GM23338 (cell line): Measurements from ENCODE around the gene SLC8A3. TPM values are rescaled to one million over a fixed set of nuclear protein-coding genes. Genes with fewer than 3 reads are reported as not detected.

ENCODE experiments used
- ATAC-seq: fragments of 200-7000 bp; cut with Tn5 transposase; 3 replicates; pipeline ENCODE4 v1.9.1; 2020
- DNase-seq: peaks from one replicate; pipeline ENCODE4 v3.0.0-alpha.2; 2015; ENCODE audit warnings: low spot score
- H2AFZ ChIP-seq: fragments of 200-600 bp; sonication (generic); 2 replicates; pipeline ENCODE4 v1.8.0; 2016; ENCODE audit warnings: antibody characterized with exemption, mild to moderate bottlenecking, moderate library complexity
- H3F3A ChIP-seq: fragments of 200-600 bp; sonication (generic); replicated peaks from 2 replicates; pipeline ENCODE4 v1.8.0; 2017; ENCODE audit warnings: antibody characterized with exemption, mixed run types, low read depth
- H3K27ac ChIP-seq: fragments of 200-600 bp; sonication (generic); 2 replicates; pipeline ENCODE4 v1.6.1; 2016; ENCODE audit warnings: low read depth
- H3K27me3 ChIP-seq: fragments of 200-600 bp; sonication (generic); 2 replicates; pipeline ENCODE4 v1.8.0; 2016; ENCODE audit warnings: mild to moderate bottlenecking, mixed run types, moderate library complexity; ENCODE audit not compliant: insufficient read depth
- H3K36me3 ChIP-seq: fragments of 200-600 bp; sonication (generic); 2 replicates; pipeline ENCODE4 v1.8.0; 2016; ENCODE audit warnings: mild to moderate bottlenecking; ENCODE audit not compliant: insufficient read depth
- H3K4me1 ChIP-seq: fragments of 200-600 bp; sonication (generic); 2 replicates; pipeline ENCODE4 v1.8.0; 2016; ENCODE audit warnings: mild to moderate bottlenecking, moderate library complexity; ENCODE audit not compliant: insufficient read depth
- H3K4me2 ChIP-seq: fragments of 200-600 bp; sonication (generic); 2 replicates; pipeline ENCODE4 v1.7.1; 2017; ENCODE audit warnings: mixed run types
- H3K4me3 ChIP-seq: fragments of 200-600 bp; sonication (generic); 2 replicates; pipeline ENCODE4 v1.6.1; 2016; ENCODE audit warnings: mixed run types
- H3K79me2 ChIP-seq: fragments of 200-600 bp; sonication (generic); replicated peaks from 2 replicates; pipeline ENCODE4 v1.8.0; 2017; ENCODE audit warnings: mild to moderate bottlenecking; ENCODE audit not compliant: insufficient read depth
- H3K9me2 ChIP-seq: fragments of 200-600 bp; sonication (generic); 2 replicates; pipeline ENCODE4 v1.8.0; 2017; ENCODE audit not compliant: insufficient read depth
- H4K20me1 ChIP-seq: fragments of 200-600 bp; sonication (generic); replicated peaks from 2 replicates; pipeline ENCODE4 v1.8.0; 2017; ENCODE audit warnings: mild to moderate bottlenecking; ENCODE audit not compliant: insufficient read depth
- H3K27ac Mint-ChIP-seq: 2 replicates; pipeline ENCODE4 v1.8.0; 2020; ENCODE audit warnings: inconsistent platforms, mild to moderate bottlenecking, moderate library complexity, mixed read lengths
- H3K27me3 Mint-ChIP-seq: 3 replicates; pipeline ENCODE4 v1.8.0; 2022; ENCODE audit warnings: low read depth, mild to moderate bottlenecking, moderate library complexity, mixed read lengths, inconsistent platforms; ENCODE audit not compliant: insufficient read depth, poor library complexity
- H3K36me3 Mint-ChIP-seq: 3 replicates; pipeline ENCODE4 v1.8.0; 2021; ENCODE audit warnings: low read depth, mild to moderate bottlenecking, inconsistent platforms, moderate library complexity, mixed read lengths
- H3K4me1 Mint-ChIP-seq: 3 replicates; pipeline ENCODE4 v1.8.0; 2020; ENCODE audit warnings: mild to moderate bottlenecking, inconsistent platforms, mixed read lengths
- H3K4me3 Mint-ChIP-seq: 3 replicates; pipeline ENCODE4 v1.8.0; 2021; ENCODE audit warnings: moderate library complexity, mild to moderate bottlenecking, inconsistent platforms, mixed read lengths
- H3K9me3 Mint-ChIP-seq: 3 replicates; pipeline ENCODE4 v1.8.0; 2020; ENCODE audit warnings: moderate library complexity, mild to moderate bottlenecking, inconsistent platforms, mixed read lengths
- ETS1 ChIP-seq: IDR thresholded peaks from 2 replicates; pipeline ENCODE4 v1.6.1; 2016; ENCODE audit warnings: antibody characterized with exemption
- EZH2 ChIP-seq: fragments of 200-600 bp; sonication (generic); IDR thresholded peaks from one replicate; pipeline ENCODE4 v1.8.0; 2017; ENCODE audit warnings: antibody characterized with exemption, mild to moderate bottlenecking, low read depth; ENCODE audit not compliant: unreplicated experiment
- EZH2phosphoT487 ChIP-seq: fragments of 200-600 bp; sonication (generic); IDR thresholded peaks from one replicate; pipeline ENCODE4 v1.8.1; 2018; ENCODE audit warnings: antibody characterized with exemption; ENCODE audit not compliant: unreplicated experiment
- NANOG ChIP-seq: IDR thresholded peaks from 2 replicates; pipeline ENCODE4 v1.6.1; 2016; ENCODE audit warnings: antibody characterized with exemption, borderline replicate concordance
- REST ChIP-seq: IDR thresholded peaks from one replicate; pipeline ENCODE4 v1.6.1; 2018; ENCODE audit warnings: antibody characterized with exemption; ENCODE audit not compliant: unreplicated experiment
- STAT1 ChIP-seq: IDR thresholded peaks from one replicate; pipeline ENCODE4 v1.6.1; 2016; ENCODE audit warnings: antibody characterized with exemption; ENCODE audit not compliant: unreplicated experiment
- ZNF462 ChIP-seq: fragments of 250-450 bp; sonication (Bioruptor Pico); IDR thresholded peaks from 2 replicates; pipeline ENCODE4 v1.5.0; 2020; ENCODE audit warnings: mild to moderate bottlenecking, moderate library complexity
- polyA plus RNA-seq: library from polyadenylated mRNA; unstranded; fragments of >200 nt; fragmentation: Nextera tagmentation; extraction: Ambion mirVana; gene quantifications from 2 replicates; pipeline ENCODE4 v1.2.1, GENCODE V29; 2016
- total RNA-seq: library from RNA; depleted of rRNA; stranded (reverse); fragments of >200 nt; shearing (Covaris generic); gene quantifications from 2 replicates; pipeline ENCODE4 v1.2.3, GENCODE V29; 2014

SLC8A3 gene
- total and polyA plus RNA-seq, 2 experiments from 2014 or later: 0.82 to 2.0 TPM

- TF ChIP-seq REST: no peak
These were observed 39.1 kb downstream of the SLC8A3 start (continued) for GRCh38 chr14:70149596-70150165.

GRCh38 chr14:70148911-70149595 lies 39.7 kb downstream of the SLC8A3 start:
- no peaks in the 10 kb centered on the region for H3F3A ChIP-seq
- TF ChIP-seq NANOG: no peak
- no peak for TF ChIP-seq ETS1
- no peak for TF ChIP-seq EZH2
- no peak for TF ChIP-seq REST
- no peak for TF ChIP-seq STAT1
- no peak for TF ChIP-seq ZNF462
- no peak for TF ChIP-seq EZH2phosphoT487

More at GRCh38 chr14:70148911-70149595, 39.7 kb downstream of the SLC8A3 start:
- DNase-seq (no peak), ATAC-seq (no peak)
- Mint-ChIP-seq H3K27ac (no peak overlapping the region), H3K9me3 (no peaks in the 10 kb centered on the region), H3K27me3 (peaks cover 2% of the 10 kb centered on the region), H3K4me3 (no peak overlapping the region), H3K36me3 (no peaks in the 10 kb centered on the region; the same call in 2 of the 3 replicates), H3K4me1 (no peaks in the 10 kb centered on the region; the same call in 2 of the 3 replicates)
- Histone ChIP-seq H3K36me3 (no peaks in the 10 kb centered on the region), H3K4me2 (no peak overlapping the region), H3K4me3 (no peak overlapping the region), H2AFZ (no peak overlapping the region), H3K27me3 (no peaks in the 10 kb centered on the region), H3K4me1 (no peaks in the 10 kb centered on the region), H3K79me2 (no peaks in the 10 kb centered on the region), H4K20me1 (no peaks in the 10 kb centered on the region; the same call in 1 of the 2 replicates), H3K9me2 (no peaks in the 10 kb centered on the region), H3K27ac (no peak overlapping the region)
